Smooth muscle cell (in vitro differentiated cells): Measurements from ENCODE around the gene BATF3. TPM values are rescaled to one million over a fixed set of nuclear protein-coding genes. Genes with fewer than 3 reads are reported as not detected.

Source experiments
- DNase-seq: peaks from one replicate; lab custom pipeline; 2025; ENCODE audit not compliant: unreplicated experiment; lab: John Stamatoyannopoulos, UW
- H2AFZ ChIP-seq: fragments of 200-600 bp; sonication (generic); 2 replicates; pipeline ENCODE4 v1.6.0; 2016; ENCODE audit warnings: antibody characterized with exemption, low read depth, mild to moderate bottlenecking
- H3F3A ChIP-seq: fragments of 200-600 bp; sonication (generic); 2 replicates; pipeline ENCODE4 v1.6.0; 2017; ENCODE audit warnings: antibody characterized with exemption, low read depth
- H3K27ac ChIP-seq: fragments of 200-600 bp; sonication (generic); 2 replicates; pipeline ENCODE4 v1.5.1; 2016; ENCODE audit warnings: low read depth, mild to moderate bottlenecking
- H3K27me3 ChIP-seq: fragments of 200-600 bp; sonication (generic); 2 replicates; pipeline ENCODE4 v1.6.1; 2016; ENCODE audit warnings: low read depth, mild to moderate bottlenecking
- H3K36me3 ChIP-seq: fragments of 200-600 bp; sonication (generic); 2 replicates; pipeline ENCODE4 v1.5.1; 2016; ENCODE audit warnings: low read depth
- H3K4me1 ChIP-seq: fragments of 200-600 bp; sonication (generic); 2 replicates; pipeline ENCODE4 v1.5.1; 2016; ENCODE audit warnings: low read depth
- H3K4me2 ChIP-seq: fragments of 200-600 bp; sonication (generic); 2 replicates; pipeline ENCODE4 v1.6.0; 2016; ENCODE audit warnings: mild to moderate bottlenecking
- H3K4me3 ChIP-seq: fragments of 200-600 bp; sonication (generic); 2 replicates; pipeline ENCODE4 v1.5.1; 2016; ENCODE audit warnings: mild to moderate bottlenecking
- H3K79me2 ChIP-seq: fragments of 200-600 bp; sonication (generic); 2 replicates; pipeline ENCODE4 v1.6.0; 2016; ENCODE audit warnings: low read depth, mild to moderate bottlenecking
- H3K9ac ChIP-seq: fragments of 200-600 bp; sonication (generic); 2 replicates; pipeline ENCODE4 v1.6.0; 2016; ENCODE audit warnings: low read depth
- H3K9me3 ChIP-seq: fragments of 200-600 bp; sonication (generic); replicated peaks from 2 replicates; pipeline ENCODE4 v1.5.1; 2016; ENCODE audit warnings: low read depth
- H4K20me1 ChIP-seq: fragments of 200-600 bp; sonication (generic); 2 replicates; pipeline ENCODE4 v1.6.0; 2016; ENCODE audit warnings: low read depth
- WGBS: methylation state at CpG from one replicate; pipeline ENCODE4 v1.1.7; 2016; ENCODE audit warnings: low lambda C conversion rate; 5-methylcytosine and 5-hydroxymethylcytosine counted together
- polyA plus RNA-seq: library from polyadenylated mRNA; unstranded; fragments of >200 nt; fragmentation: Nextera tagmentation; extraction: Ambion mirVana; gene quantifications from 2 replicates; pipeline ENCODE4 v1.2.1, GENCODE V29; 2016
- total RNA-seq: library from RNA; depleted of rRNA; stranded (reverse); fragments of >200 nt; gene quantifications from 2 replicates; pipeline ENCODE4 v1.2.3, GENCODE V29; 2014
- TF ChIP-seq, protein P1 (sequence below): fragments of 200-600 bp; sonication (generic); IDR thresholded peaks from 2 replicates; pipeline ENCODE4 v1.5.1; 2017; ENCODE audit warnings: borderline replicate concordance, mild to moderate bottlenecking, antibody characterized with exemption; ENCODE audit not compliant: insufficient read depth, poor library complexity, severe bottlenecking

BATF3 gene
- total and polyA plus RNA-seq, 2 experiments from 2014 or later = 5.8 to 11.5 TPM

DNA sequence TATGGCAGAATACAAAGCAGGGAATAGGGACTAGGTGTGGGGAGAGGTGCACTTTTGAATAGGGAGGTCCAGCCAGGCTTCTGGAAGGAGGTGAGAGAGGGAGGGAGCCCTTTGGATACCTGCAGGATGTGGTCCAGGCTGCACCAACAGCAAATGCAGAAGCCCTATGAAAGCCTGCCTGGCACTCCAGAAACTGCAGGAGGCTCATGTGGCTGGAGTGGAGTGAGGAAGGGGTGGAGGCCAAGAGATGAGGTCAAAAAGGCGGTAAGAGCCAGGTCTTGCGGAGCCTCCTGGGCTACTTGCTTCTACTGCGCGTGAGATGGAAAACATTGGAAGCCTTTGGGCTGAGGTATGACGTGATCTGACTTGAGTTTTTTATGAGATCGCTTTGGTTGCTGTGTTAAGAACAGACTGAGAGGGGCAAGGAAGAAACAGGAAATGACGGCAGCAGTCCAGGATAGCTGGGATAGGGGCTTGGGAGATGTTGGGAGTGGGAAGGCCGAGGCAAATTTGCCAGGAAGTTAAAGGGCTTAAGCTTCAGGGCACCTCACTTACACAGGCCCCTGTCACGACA lies 4.4 kb upstream of the BATF3 start:
- H3F3A ChIP-seq = peaks cover 8% of the 10 kb centered on the region
- H2AFZ ChIP-seq = no peak overlapping the region
- H3K27me3 ChIP-seq = no peaks in the 10 kb centered on the region
- H3K4me2 ChIP-seq = no peak overlapping the region
- no peaks in the 10 kb centered on the region for H3K36me3 ChIP-seq
- H3K9ac ChIP-seq = no peak overlapping the region
- no peak overlapping the region for H3K4me3 ChIP-seq
- H3K27ac ChIP-seq = no peak overlapping the region
- H3K4me1 ChIP-seq = peaks cover 7% of the 10 kb centered on the region
- H3K9me3 ChIP-seq = no peaks in the 10 kb centered on the region
- TF ChIP-seq, protein P1, sequence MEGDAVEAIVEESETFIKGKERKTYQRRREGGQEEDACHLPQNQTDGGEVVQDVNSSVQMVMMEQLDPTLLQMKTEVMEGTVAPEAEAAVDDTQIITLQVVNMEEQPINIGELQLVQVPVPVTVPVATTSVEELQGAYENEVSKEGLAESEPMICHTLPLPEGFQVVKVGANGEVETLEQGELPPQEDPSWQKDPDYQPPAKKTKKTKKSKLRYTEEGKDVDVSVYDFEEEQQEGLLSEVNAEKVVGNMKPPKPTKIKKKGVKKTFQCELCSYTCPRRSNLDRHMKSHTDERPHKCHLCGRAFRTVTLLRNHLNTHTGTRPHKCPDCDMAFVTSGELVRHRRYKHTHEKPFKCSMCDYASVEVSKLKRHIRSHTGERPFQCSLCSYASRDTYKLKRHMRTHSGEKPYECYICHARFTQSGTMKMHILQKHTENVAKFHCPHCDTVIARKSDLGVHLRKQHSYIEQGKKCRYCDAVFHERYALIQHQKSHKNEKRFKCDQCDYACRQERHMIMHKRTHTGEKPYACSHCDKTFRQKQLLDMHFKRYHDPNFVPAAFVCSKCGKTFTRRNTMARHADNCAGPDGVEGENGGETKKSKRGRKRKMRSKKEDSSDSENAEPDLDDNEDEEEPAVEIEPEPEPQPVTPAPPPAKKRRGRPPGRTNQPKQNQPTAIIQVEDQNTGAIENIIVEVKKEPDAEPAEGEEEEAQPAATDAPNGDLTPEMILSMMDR = no peak
- no peak for DNase-seq
- H4K20me1 ChIP-seq = no peaks in the 10 kb centered on the region
- WGBS = 60% methylated on average over 9 of the region's 9 CpGs
- no peaks in the 10 kb centered on the region for H3K79me2 ChIP-seq

DNA sequence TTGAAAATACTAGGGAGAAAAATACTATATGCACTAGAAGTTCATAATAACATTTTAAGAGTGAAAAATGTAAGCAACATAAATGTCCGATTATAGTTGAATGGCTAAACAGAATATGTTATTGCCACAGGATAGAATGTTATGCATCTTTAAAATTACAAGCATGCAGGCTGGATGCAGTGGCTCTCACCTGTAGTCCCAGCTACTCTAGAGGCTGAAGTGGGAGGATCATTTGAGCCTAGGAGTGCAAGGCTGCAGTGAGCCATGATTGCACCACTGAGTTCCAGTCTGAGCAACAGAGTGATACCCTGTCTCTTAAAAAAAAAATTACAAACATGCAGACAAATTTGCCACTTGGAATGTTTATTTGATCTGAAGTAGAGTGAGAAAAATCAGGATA lies 3.0 kb upstream of the BATF3 start:
- Histone ChIP-seq H3K9ac (no peak overlapping the region), H3K4me2 (no peak overlapping the region), H3K4me3 (no peak overlapping the region), H3K27me3 (peaks cover 13% of the 10 kb centered on the region), H3K9me3 (no peaks in the 10 kb centered on the region), H3K4me1 (peaks cover 11% of the 10 kb centered on the region), H3F3A (peaks cover 8% of the 10 kb centered on the region), H2AFZ (no peak overlapping the region), H4K20me1 (no peaks in the 10 kb centered on the region), H3K27ac (no peak overlapping the region), H3K79me2 (no peaks in the 10 kb centered on the region), H3K36me3 (no peaks in the 10 kb centered on the region)
- 72% methylated on average over 1 of the region's 1 CpG for WGBS
- TF ChIP-seq, protein P1 = no peak
- DNase-seq = no peak

DNA sequence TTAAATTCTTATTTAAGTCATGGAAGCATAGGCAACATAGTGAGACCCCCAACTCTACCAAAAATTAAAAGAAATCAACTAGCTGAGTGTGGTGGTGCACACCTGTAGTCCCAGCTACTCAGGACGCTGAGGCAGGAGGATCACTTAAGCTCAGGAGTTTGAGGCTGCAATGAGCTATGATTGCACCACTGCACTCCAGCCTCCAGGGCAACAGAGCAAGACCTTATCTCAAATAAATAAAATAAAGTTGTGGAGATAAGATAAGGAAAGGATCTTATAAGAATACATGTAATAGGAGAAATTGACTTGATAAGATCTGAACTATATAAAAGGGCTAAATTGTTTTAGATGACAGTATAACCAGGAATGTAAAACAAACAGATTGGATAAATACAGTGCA lies 2.3 kb upstream of the BATF3 start:
- TF ChIP-seq, protein P1 = no peak
- Histone ChIP-seq H3K36me3 (no peaks in the 10 kb centered on the region), H3K79me2 (no peaks in the 10 kb centered on the region), H3K9me3 (no peaks in the 10 kb centered on the region), H3K4me3 (no peak overlapping the region), H3K9ac (no peak overlapping the region), H3K27ac (no peak overlapping the region), H4K20me1 (no peaks in the 10 kb centered on the region), H3K27me3 (peaks cover 17% of the 10 kb centered on the region), H3F3A (peaks cover 8% of the 10 kb centered on the region), H3K4me2 (no peak overlapping the region), H2AFZ (no peak overlapping the region), H3K4me1 (peaks cover 11% of the 10 kb centered on the region)
- no peak for DNase-seq
- 79% methylated on average over 1 of the region's 1 CpG for WGBS
